Measurements from ENCODE around the gene RXYLT1. TPM values are rescaled to one million over a fixed set of nuclear protein-coding genes. Genes with fewer than 3 reads are reported as not detected.

RXYLT1 gene
- total and polyA plus RNA-seq, 11 donors, result 7.6 to 28.3 (median 20.7) TPM

- WGBS, 4 donors, result 67 to 80% (median 71%) methylated on average over 2 of the region's 2 CpGs
- ATAC-seq (no peak), DNase-seq (no peak)
- TF ChIP-seq POLR2A (IDR thresholded peaks at IDR 0.05) (no peak), CTCF (IDR thresholded peaks at IDR 0.05) (no peak)
- intact Hi-C loops (cut with DNase I), result no loop called here
- no peaks in the 10 kb centered on the region for H3K27me3 ChIP-seq
- H3K4me1 ChIP-seq, result no peaks in the 10 kb centered on the region
- no peak overlapping the region for H3K27ac ChIP-seq
- H3K9me3 ChIP-seq, result no peaks in the 10 kb centered on the region
- peaks cover 0 to 26% (median 20%) of the 10 kb centered on the region in 9 donors for H3K36me3 ChIP-seq
- no peak overlapping the region for H3K4me3 ChIP-seq
These were observed 32.0 kb downstream of the RXYLT1 start for GRCh38 chr12:63811755-63812154.

- TF ChIP-seq CTCF (IDR thresholded peaks at IDR 0.05) (no peak), POLR2A (IDR thresholded peaks at IDR 0.05) (no peak)
- ATAC-seq, result no peak
- 81 to 88% (median 85%) methylated on average over 4 of the region's 4 CpGs for WGBS, 4 donors
These were observed 34.5 kb downstream of the RXYLT1 start for GRCh38 chr12:63814146-63814772.

GRCh38 chr12:63815482-63815852, 35.8 kb downstream of the RXYLT1 start:
- DNase-seq, result no peak
- peaks cover 0 to 16% (median 0%) of the 10 kb centered on the region in 12 donors for H3K9me3 ChIP-seq
- WGBS, 4 donors, result 88 to 95% (median 92%) methylated on average over 3 of the region's 3 CpGs
- no peaks in the 10 kb centered on the region for H3K4me1 ChIP-seq
- intact Hi-C loops (cut with DNase I), result no loop called here
- H3K4me3 ChIP-seq, result no peak overlapping the region
- H3K36me3 ChIP-seq, result no peaks in the 10 kb centered on the region
- H3K27me3 ChIP-seq, result no peaks in the 10 kb centered on the region
- TF ChIP-seq CTCF (IDR thresholded peaks at IDR 0.05), result no peak
- H3K27ac ChIP-seq, result no peak overlapping the region
- no peak for ATAC-seq

More at GRCh38 chr12:63814146-63814772, 34.5 kb downstream of the RXYLT1 start:
- Histone ChIP-seq H3K27me3 (no peaks in the 10 kb centered on the region), H3K4me3 (no peak overlapping the region), H3K4me1 (no peaks in the 10 kb centered on the region), H3K9me3 (peaks cover 0 to 10% (median 0%) of the 10 kb centered on the region in 12 donors), H3K27ac (no peak overlapping the region), H3K36me3 (peaks cover 0 to 4% (median 0%) of the 10 kb centered on the region in 9 donors)
- intact Hi-C loops (cut with DNase I), result no loop called here
- no peak for DNase-seq

- intact Hi-C loops (cut with DNase I), result no loop called here
- no peak overlapping the region for H3K4me3 ChIP-seq
- H3K9me3 ChIP-seq, result peaks cover 0 to 16% (median 0%) of the 10 kb centered on the region in 12 donors
- no peak for DNase-seq
- H3K27me3 ChIP-seq, result no peaks in the 10 kb centered on the region
- ATAC-seq, result no peak
- no peak for TF ChIP-seq POLR2A (IDR thresholded peaks at IDR 0.05)
- TF ChIP-seq CTCF (IDR thresholded peaks at IDR 0.05), result no peak
- H3K36me3 ChIP-seq, result no peaks in the 10 kb centered on the region
- no peak overlapping the region for H3K27ac ChIP-seq
- 83 to 94% (median 89%) methylated on average over 6 of the region's 6 CpGs for WGBS, 4 donors
- H3K4me1 ChIP-seq, result no peaks in the 10 kb centered on the region
These were observed 36.3 kb downstream of the RXYLT1 start for GRCh38 chr12:63816031-63816430.

Measured in heart left ventricle (tissue), 16 donors.